ENCODE data around the gene PSMD3.

The PSMD3 gene

DNA sequence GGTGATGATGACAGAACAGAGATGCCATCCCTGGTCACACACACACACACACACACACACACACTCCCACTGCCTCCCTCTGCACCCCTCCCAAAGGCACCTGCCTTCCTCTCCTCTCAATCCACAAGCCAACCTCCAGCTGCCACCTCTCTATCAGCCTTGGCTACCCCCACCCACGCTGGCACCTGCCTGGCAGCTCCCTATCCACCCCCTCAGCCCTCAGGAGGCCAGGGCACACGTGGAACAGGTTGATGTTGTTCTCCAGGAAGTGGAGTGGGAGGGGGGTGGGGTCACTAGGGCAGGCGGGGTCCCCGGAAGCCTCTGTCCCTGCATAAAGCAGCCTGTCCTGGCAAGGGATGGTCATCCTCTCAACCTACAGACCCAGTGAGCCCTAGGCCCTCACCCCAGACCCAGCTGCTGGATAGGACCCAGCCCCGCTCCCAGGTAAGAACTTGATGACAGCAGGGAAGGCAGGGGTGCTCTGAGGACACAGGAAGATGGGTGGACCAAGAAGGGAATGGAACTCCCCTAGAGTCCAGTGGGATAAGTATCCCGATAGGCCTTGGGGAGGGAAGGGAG lies 17.9 kb upstream of the PSMD3 start, which contains the start of gene GSDMA:
Gene GSDMA, plus strand, starts transcription at position 363 of the 579 bp plus-strand sequence. CDS start 2,684 bp downstream, outside the sequence.
- DNase-seq, result no peak

DNA sequence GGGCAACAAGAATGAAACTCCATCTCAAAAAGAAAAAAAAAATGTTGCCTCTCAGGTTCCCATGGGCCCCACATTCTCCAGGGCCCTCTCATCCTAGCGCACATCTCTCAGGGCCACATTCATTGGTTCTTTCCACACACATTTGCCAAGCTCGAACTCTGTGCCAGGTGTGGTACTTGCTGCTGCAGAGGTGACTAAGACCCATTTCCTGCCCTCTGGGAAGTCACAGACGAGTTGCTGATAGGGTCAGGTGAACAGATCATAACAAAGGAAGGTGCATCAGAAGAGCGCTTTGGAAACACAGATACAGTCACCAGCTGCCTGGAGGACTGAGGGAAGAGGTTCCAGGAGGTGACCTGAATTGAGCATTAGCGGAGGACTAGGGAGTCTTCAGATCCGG lies 16.8 kb upstream of the PSMD3 start:
- DNase-seq, result no peak

DNA sequence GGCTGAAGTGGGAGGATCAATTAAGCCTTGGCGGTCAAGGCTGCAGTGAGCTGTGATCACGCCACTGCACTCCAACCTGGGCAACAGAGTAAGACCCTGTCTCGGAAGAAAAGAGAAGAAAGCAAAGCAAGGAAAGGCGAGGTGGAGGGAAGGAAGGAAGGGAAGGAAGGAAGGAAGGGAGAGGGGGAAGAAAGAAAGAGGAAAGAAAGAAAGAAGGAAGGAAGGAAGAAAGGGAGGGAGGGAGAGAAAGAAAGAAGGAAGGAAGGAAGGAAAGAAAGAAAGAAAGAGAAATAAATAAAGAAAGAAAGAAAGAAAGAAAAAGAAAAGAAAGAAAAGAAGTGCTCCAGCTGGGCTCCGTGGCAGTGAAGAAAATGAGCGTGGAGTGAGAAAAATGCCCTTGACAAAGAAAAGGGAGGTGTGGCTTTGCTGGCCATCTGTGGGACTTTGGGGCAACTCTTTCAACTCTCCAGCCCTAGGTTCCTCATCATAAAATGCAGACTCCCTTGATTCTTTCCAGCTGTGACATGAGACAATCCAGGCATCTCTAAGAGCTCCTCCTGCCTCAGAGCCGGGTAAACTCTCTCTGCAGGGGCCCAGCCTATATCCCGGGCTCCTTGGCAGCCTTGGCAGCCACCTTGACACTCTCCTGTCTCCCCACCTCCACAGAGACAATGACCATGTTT lies 15.4 kb upstream of the PSMD3 start:
- no peak for DNase-seq

DNA sequence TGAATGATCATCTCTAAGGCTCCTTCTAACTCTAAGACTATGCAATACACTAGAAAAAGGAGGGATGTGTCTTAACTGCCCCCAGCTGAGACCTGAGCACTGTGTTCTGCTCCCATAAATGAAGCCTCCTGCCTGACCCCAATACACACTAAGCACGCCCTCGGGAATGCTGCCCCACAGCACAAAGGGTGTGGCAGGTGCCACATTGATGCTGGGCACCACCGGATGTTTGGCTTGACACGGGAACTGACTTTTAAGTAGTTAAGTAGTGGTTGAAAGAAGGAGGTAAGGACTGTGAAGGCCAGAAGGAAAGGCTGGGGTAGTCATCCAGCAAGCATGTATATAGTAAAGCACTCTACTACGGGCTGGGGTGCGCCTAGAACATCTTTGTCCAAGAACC lies 13.8 kb upstream of the PSMD3 start:
- DNase-seq, result no peak

DNA sequence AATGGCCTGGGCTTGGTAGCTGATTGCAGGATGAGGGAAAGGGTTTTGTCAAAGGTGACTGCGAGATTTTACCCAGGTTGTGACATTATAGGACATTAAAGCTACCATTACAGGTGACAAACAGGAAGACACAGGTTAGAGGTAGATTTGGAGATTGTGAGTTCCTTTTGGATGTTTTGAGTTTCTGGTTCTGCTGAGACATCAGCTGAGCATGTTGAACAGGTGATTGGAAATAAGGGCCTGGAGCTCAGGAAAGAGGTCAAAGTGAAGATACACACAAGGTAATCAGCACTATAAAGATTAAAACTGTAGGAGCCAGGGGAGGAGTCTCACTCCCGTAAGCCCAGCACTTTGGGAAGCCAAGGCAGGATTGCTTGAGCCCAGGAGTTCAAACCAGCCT lies 11.8 kb upstream of the PSMD3 start:
- DNase-seq, result no peak

DNA sequence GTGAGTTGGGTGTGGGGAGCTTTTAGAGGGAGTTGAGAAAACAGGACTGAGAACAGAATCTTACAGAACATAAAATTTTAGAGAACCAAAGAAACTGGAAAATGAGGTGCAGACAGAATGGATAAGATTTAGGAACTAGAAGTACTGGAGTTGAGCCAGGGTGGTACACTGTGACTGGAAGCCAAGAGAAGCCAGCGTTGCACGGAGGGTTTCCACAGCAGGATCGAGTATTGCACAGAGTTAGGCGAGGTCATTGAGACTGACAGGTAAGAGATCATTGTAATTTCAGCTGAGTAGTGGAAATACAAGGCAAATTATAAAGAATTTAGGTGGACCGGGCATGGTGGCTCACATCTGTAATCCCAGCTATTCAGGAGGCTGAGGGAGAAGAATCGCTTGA lies 11.2 kb upstream of the PSMD3 start:
- DNase-seq, result no peak

DNA sequence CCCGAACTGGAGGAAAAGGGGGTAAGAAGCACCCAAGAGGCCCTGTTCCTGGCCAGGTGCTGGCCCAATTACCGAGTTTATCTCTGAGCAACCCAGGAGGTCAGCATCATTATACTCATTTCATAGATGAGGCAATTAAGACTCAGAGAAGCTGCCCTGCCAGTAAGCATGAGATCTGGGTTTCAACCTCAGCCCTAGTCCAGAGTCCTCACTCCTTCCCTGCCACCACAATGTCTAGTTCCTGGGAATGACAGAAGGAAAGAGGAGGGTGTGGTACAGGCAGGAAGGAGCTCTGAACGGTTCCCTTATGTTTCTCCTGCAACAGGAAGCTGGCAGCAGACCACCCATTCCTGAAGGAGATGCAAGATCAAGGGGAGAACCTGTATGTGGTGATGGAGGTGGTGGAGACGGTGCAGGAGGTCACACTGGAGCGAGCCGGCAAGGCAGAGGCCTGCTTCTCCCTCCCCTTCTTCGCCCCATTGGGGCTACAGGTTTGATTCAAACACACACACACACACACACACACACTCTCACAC lies 10.4 kb upstream of the PSMD3 start:
- DNase-seq, result no peak

DNA sequence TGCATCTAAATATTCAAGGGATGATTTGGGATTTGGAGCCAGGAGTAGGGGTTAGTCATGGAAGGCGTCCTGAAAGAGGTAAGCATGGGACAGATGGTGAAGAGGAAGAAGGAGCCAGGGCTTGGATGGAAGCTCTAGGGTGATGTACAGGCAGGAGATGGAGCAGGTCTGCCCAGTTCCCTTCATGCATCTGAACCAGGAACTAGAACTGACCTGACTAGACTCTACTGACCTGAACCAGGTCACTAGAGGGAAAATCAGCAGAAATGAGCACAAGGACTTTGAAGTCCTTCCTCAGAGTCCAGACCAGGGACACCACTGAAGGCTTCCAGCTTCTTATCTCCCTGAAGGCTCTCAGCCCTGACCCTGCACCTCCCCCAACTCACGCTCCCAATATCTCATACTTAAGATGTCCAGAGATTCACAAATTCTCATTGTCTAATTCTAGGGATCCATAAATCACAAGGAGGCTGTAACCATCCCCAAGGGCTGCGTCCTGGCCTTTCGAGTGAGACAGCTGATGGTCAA lies 9.5 kb upstream of the PSMD3 start:
- DNase-seq, result no peak

DNA sequence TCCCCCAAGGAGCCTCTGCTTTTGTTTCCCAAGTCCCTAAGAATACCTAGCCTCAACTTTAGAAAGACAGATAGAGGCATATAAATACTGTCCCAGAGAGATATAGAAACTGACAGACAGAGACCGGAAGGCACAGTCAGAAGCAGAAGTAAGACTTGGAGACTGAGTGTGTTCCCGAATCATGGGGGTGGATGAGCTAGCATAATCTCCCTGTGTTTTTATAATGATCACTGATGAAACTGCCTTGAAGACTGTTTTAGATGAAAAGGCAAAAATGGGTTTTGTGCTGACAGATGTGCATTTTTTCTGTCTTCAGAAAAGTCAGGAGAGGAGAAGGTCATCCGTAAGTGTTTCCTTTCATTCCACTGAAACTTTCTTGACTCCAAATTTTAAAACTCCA lies 8.3 kb upstream of the PSMD3 start:
- no peak for DNase-seq

DNA sequence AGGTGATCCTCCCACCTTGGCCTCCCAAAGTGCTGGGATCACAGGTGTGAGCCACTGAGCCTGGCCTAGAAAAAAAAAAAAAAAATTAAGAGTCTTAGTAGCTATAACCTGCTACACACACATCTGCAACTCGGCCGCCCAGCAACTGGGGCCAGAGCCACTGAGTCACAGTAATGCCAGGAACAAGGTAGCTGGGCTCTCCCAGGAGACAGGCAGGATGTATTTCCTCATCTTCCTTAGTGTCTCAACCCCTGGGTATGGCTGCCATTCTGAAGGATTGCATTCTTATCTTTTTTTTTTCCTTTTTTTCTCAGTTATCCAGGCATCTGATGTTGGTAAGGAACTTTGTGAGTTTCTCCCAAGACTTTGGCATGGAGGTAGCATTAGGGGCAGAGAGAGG lies 7.1 kb upstream of the PSMD3 start:
- DNase-seq, result no peak

DNA sequence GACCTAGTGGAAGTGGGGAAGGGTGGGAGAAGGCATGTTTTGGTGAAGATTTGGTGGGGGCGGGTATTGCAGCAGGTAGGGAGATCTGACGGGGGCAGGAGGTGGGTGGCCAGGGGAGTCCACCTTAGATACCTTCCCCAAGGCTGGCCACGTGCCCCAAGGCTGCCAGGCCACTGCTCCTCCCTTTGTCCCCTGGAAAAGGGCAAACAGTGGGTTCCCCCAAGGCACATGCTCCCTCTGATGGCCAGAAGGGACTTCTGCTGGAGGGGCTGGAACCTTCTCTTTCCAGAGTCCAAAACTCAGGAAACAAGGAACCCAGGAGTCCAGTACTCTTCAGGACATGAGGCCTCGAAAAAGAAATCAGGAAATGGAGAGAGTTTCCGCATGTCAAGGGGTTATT lies 6.2 kb upstream of the PSMD3 start:
- no peak for DNase-seq

DNA sequence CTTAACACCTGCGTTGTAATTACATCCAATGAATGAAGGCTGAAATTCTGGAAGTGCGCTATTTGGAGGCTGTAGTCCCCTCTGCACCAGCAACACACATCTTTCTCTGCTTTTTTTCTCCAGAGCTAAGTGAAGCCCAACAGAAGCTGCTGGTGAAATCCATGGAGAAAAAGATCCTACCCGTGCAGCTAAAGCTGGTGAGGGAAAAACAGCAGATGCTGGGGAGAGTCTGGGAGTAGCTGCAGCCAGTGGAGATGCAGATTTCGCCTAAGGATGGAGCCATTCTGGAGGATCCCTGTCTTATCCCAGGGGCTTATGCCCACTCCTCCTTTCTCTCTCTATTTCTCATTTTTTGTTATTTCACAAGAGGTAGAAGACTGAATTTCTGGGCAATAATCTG lies 4.8 kb upstream of the PSMD3 start:
- no peak for DNase-seq

DNA sequence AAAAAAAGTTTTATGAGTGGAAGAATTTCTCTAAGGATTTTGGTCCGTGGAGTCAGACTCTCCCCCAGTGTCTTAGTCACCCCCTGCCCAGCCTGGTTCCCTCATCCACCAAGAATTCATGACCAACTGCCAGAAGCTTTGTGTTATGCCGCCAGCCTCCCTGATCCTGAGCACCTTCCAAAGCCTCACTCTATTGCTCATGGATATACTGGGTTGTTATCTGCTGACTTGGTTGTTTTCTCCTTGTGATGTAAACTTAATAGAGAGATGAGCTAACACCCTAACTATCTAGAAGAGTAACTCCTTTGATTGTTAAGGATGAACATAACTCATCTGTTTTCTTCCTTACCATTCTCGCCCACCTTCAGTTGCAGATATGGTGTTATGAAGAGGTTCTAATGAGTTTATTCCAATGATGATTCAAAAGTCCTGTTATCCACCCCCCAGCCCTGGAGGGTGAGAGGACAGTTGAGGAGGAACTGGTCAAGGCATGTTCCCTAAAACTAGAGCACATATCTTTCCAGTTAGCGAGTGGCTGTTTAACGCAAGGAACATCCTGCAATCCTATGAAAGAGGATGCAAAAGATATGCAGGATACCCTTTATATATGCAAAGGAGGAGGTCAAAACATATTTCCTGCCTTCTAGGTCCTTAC lies 1.5 kb upstream of the PSMD3 start:
- DNase-seq, result no peak

DNA sequence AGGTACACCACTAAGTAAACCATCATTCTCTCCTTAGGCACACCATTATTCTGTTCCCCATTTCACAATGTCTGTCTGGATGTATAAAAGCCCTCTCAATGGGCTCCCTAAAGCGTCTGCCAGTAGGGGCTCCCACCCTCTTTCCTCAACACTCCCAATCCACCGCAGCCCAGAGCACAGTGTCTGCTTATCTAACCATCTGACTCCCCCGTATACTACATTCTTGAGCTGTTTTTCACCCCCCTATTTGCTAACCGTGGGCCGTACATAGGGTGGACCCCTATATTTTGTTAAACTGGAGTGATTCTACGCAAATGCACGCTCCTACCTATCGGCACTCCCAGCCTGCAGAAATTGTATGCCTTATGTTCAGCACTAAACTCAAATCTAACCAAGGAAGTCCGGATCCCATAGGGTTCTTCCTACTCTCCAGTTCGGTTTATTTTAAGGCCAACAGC lies 685 bp upstream of the PSMD3 start:
- peak in 1 of 2 experiments; percentile 23 for DNase-seq

DNA sequence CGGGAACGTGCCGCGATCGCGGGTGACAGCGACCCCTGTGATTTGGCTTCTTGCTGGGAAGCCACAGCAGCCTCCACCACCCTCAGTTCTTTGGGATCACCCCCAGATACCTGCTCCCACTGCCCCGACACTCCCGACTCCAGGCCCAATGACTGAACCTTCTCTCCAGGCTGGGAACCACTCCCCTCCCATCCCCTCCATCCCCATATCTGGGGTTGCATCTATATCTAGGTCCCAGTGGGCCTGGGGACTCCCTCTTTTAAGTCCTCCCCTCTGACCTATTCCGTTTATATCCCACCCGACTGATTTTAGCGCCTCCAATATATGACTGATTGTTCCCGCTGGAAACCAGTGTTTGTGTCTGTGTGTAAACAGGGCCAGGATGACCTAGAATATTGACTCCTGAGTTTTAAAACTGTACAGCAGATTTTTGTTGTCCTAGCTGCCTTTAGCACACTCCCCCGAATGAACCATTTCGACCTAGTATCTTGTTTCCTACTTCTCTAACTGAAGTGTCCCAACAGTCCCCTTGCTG lies 667 bp downstream of the PSMD3 start:
- DNase-seq, result no peak

DNA sequence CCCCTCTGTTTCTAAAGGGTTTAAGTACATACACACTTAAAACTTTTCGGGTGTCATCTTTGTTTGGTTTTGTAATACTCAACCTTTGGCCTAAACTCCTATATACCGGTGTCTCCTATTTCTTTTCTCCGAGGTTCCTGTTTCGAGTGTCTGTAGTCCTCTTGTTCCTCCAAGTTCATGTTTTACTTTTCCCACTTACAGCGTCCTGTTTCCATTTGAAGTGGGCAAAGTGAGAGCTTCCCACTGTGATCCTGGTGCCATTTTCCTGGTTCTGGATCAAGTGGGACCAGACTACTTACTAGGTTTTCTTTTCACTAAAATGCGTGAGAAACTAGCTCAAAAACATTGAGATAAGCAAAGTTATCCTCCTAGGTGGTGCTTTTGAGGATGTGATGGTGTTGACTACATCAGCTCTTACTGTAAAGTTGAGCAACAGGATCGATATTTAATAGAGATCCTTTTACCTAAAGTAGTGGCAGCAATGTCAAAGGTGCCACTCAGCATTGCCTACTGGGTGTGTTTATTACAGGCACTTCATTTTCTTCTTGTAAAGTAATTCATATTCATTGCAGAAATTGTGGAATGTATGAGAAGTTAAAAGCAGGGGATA lies 1.3 kb downstream of the PSMD3 start:
- no peak for DNase-seq

DNA sequence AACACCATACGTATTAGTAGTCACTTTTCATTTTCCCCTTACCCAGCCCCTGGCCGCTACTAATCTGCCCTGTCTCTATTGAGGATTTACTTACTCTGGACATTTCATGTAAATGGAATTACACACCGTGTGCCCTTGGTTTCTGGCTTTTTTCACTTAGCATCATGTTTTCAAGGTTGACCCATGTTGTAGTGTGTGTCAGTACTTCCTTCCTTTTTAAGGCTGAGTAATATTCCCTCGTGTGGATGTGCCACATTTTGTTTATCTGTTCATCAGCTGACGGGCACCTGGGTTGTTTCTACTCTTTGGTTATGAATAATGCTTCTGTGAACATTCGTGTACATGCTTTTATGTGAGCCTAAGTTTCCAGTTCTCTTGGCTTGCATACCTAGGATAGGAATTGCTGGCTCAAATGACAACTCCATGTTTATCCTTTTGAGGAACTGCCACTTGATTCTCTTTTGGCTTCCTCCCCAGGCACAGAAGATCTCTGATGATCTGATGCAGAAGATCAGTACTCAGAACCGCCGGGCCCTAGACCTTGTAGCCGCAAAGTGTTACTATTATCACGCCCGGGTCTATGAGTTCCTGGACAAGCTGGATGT lies 7.7 kb downstream of the PSMD3 start:
- DNase-seq, result no peak

DNA sequence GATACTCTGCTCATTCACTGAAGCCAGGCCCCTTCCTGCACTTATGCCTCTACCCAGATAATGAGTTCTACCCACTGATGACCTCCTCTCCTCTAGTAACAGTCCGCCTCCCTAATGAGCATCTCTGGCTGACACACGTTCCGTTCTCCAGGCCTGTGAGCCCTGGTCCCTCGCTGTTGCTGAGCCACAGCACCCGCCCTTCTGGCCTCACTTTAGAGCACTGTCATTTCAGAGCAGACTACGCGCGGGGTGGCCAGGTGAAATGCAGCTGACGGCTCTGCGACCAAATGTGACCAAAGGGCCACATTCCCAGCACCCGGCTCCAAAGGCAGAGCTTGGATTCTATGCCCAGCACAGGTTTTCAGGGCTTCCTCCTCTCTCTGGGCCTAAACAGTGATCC lies 13.8 kb downstream of the PSMD3 start:
- DNase-seq, result no peak

DNA sequence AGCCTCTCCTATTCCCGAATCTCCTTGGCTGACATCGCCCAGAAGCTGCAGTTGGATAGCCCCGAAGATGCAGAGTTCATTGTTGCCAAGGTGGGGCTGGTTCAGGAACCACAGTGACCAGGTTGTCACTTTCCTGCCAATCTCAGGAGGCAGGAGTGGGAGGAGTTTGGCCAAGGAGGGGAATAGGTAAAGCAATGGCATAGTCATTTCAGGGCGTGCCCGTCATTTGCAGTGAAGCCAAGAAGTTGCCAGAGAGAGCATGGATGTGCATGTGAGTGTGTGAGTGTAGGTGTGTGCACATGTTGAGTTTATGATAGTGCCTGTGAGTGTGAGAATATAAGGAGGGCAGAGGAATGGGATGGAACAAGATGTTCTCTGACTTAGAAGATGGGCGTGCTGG lies 14.8 kb downstream of the PSMD3 start:
- DNase-seq, result no peak

DNA sequence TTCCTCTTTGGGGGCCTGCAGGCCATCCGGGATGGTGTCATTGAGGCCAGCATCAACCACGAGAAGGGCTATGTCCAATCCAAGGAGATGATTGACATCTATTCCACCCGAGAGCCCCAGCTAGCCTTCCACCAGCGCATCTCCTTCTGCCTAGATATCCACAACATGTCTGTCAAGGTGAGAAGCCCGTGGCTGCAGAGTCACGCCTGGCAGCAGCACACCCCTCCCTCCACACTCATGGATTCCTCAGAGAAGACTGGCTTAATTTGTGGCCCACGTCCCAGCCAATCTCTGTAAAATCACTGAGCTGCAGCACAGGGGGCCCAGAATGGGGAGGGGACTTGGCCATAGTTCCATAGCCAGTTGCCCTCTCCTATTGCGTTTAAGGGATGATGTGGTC lies 15.6 kb downstream of the PSMD3 start:
- no peak for DNase-seq

DNA sequence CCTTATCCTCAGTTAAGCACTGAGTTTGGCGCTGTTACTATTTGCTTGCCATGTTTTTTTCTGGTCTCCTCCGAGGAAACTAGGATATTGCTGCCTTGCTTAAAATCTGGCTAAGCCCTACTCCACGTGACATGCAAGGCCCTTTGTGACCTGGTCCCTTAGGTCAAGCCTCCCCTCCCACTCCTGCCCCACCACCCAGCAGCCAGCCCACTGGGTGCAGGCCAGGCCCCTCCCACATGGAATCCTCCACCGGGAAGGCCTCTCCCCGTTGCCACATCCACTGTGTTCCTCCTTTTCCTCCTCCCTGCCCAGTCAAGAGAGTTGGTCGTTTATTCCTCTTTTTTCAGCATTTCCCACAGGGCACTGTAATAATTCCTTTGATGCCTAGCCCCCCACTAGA lies 16.2 kb downstream of the PSMD3 start:
- no peak for DNase-seq

DNA sequence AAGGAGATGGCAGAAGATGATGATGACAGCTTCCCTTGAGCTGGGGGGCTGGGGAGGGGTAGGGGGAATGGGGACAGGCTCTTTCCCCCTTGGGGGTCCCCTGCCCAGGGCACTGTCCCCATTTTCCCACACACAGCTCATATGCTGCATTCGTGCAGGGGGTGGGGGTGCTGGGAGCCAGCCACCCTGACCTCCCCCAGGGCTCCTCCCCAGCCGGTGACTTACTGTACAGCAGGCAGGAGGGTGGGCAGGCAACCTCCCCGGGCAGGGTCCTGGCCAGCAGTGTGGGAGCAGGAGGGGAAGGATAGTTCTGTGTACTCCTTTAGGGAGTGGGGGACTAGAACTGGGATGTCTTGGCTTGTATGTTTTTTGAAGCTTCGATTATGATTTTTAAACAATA lies 16.9 kb downstream of the PSMD3 start:
- no peak for DNase-seq

DNA sequence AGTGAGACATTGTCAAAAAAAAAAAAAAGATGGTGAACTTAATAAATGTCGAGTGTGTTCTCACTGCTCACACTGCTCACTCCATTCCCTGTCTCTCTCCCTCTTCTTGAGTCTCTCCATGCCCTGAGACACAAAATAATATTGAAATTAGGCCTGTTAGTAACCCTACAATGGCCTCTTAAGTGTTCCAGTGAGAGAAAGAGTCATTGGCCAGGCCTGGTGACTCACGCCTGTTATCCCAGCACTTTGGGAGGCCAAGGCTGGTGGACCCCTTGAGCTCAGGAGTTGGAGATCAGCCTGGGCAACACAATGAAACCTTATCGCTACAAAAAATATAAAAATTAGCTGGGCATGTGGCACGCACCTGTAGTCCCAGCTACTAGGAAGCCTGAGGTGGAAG lies 18.5 kb downstream of the PSMD3 start:
- DNase-seq, result no peak

Measured in SHP77 (cell line).